ENCODE measurements around the gene NKAIN4.

Gene NKAIN4

GRCh38 chr20:63289311-63290135 lies 35.3 kb upstream of the NKAIN4 start:
- TF ChIP-seq Cebpa-rat (IDR thresholded peaks at IDR 0.05): no peak
- Histone ChIP-seq H3K4me1 (peaks cover 90% of the 10 kb centered on the region), H3K36me3 (peaks cover 52% of the 10 kb centered on the region), H3K27ac (no peak overlapping the region), H3K9ac (0 out of 2 replicates have a peak overlapping the region, but pooled peaks have one; percentile 31), H3K27me3 (peaks cover 4% of the 10 kb centered on the region), H4K20me1 (peaks cover 57% of the 10 kb centered on the region), H3K4me2 (peak overlapping the region; percentile 57; the same call in 1 of the 2 replicates), H3K4me3 (no peak overlapping the region), H3K9me3 (no peaks in the 10 kb centered on the region)

GRCh38 chr20:63288581-63289251 lies 34.5 kb upstream of the NKAIN4 start:
- Histone ChIP-seq H3K4me1 (peaks cover 98% of the 10 kb centered on the region), H3K27ac (no peak overlapping the region), H3K27me3 (no peaks in the 10 kb centered on the region), H3K9ac (0 out of 2 replicates have a peak overlapping the region, but pooled peaks have one; percentile 31), H3K36me3 (peaks cover 52% of the 10 kb centered on the region), H3K4me2 (peak overlapping the region; percentile 57), H3K4me3 (no peak overlapping the region), H3K9me3 (no peaks in the 10 kb centered on the region), H4K20me1 (peaks cover 57% of the 10 kb centered on the region)
- TF ChIP-seq Cebpa-rat (IDR thresholded peaks at IDR 0.05): no peak

GRCh38 chr20:63287697-63288580 lies 33.7 kb upstream of the NKAIN4 start:
- Histone ChIP-seq H4K20me1 (peaks cover 57% of the 10 kb centered on the region), H3K36me3 (peaks cover 59% of the 10 kb centered on the region), H3K9me3 (no peaks in the 10 kb centered on the region), H3K9ac (no peak overlapping the region), H3K4me1 (peaks cover 100% of the 10 kb centered on the region), H3K27ac (0 out of 2 replicates have a peak overlapping the region, but pooled peaks have one; percentile 58), H3K27me3 (no peaks in the 10 kb centered on the region), H3K4me2 (peak overlapping the region; percentile 57), H3K4me3 (no peak overlapping the region)
- TF ChIP-seq Cebpa-rat (IDR thresholded peaks at IDR 0.05): no peak

- Histone ChIP-seq H3K4me1 (peaks cover 100% of the 10 kb centered on the region), H3K27ac (peak overlapping the region; percentile 58), H3K9ac (peak overlapping the region; percentile 38; the same call in 1 of the 2 replicates), H3K27me3 (no peaks in the 10 kb centered on the region), H3K4me2 (peak overlapping the region; percentile 93), H3K4me3 (no peak overlapping the region), H4K20me1 (peaks cover 54% of the 10 kb centered on the region), H3K36me3 (peaks cover 68% of the 10 kb centered on the region), H3K9me3 (no peaks in the 10 kb centered on the region)
- TF ChIP-seq Cebpa-rat (IDR thresholded peaks at IDR 0.05): no peak
These were observed 32.8 kb upstream of the NKAIN4 start for GRCh38 chr20:63286781-63287696.

GRCh38 chr20:63285636-63286615 lies 31.7 kb upstream of the NKAIN4 start:
- Histone ChIP-seq H3K27me3 (no peaks in the 10 kb centered on the region), H3K9me3 (no peaks in the 10 kb centered on the region), H4K20me1 (peaks cover 48% of the 10 kb centered on the region), H3K4me1 (peaks cover 100% of the 10 kb centered on the region), H3K4me3 (peak overlapping the region; percentile 67), H3K4me2 (peak overlapping the region; percentile 93), H3K36me3 (peaks cover 74% of the 10 kb centered on the region), H3K9ac (peak overlapping the region; percentile 82), H3K27ac (peak overlapping the region; percentile 90)
- TF ChIP-seq Cebpa-rat (IDR thresholded peaks at IDR 0.05): no peak

GRCh38 chr20:63284981-63285524 lies 30.8 kb upstream of the NKAIN4 start:
- peak overlapping the region; percentile 82 for H3K9ac ChIP-seq
- H3K4me3 ChIP-seq: peak overlapping the region; percentile 67
- H3K4me1 ChIP-seq: peaks cover 100% of the 10 kb centered on the region
- peak overlapping the region; percentile 93 for H3K4me2 ChIP-seq
- H3K27ac ChIP-seq: peak overlapping the region; percentile 90
- no peaks in the 10 kb centered on the region for H3K27me3 ChIP-seq
- H3K9me3 ChIP-seq: no peaks in the 10 kb centered on the region
- peaks cover 39% of the 10 kb centered on the region for H4K20me1 ChIP-seq
- H3K36me3 ChIP-seq: peaks cover 74% of the 10 kb centered on the region
- TF ChIP-seq Cebpa-rat (IDR thresholded peaks at IDR 0.05): no peak

GRCh38 chr20:63284544-63284949 lies 30.3 kb upstream of the NKAIN4 start:
- Histone ChIP-seq H3K27ac (peak overlapping the region; percentile 90), H3K27me3 (no peaks in the 10 kb centered on the region), H4K20me1 (peaks cover 34% of the 10 kb centered on the region), H3K9me3 (no peaks in the 10 kb centered on the region), H3K36me3 (peaks cover 74% of the 10 kb centered on the region), H3K4me2 (peak overlapping the region; percentile 93), H3K4me3 (peak overlapping the region; percentile 67), H3K9ac (peak overlapping the region; percentile 82), H3K4me1 (peaks cover 100% of the 10 kb centered on the region)
- no peak for TF ChIP-seq Cebpa-rat (IDR thresholded peaks at IDR 0.05)
